Raji (cell line): ENCODE results near the gene OGDH.

Experiments
- POLR2A ChIP-seq: IDR thresholded peaks from 2 replicates; pipeline ENCODE4 v1.6.1; 2011; ENCODE audit warnings: low read depth, low read length, control low read depth; ENCODE audit not compliant: insufficient read depth

The OGDH gene

DNA sequence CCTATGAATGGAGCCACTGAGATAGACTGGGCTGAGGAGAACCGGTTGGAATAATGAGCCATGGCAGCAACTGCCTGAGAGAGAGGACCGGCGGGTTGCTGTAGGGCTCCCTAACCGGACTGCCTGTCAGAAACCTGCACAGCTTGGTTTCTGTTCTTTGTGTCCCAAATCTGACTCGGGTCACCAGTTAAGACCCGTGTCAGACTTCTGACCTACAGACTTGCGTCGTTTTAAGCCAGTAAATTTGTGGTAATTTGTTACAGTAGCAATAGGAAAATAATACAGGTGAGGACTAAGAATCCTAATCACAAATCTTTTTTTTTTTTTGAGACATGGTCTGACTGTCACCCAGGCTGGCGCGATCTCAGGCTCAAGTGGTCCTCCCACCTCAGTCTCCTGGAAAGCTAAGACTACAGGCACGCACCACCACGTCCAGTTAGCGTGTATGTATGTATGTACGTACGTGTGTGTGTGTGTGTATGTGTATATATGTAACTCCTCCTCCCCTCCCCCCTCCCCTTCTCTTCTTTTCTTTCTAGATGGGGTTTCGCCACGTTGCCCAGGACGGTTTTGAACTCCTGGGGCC, 32.0 kb upstream of the OGDH start:
- no peak for TF ChIP-seq POLR2A

DNA sequence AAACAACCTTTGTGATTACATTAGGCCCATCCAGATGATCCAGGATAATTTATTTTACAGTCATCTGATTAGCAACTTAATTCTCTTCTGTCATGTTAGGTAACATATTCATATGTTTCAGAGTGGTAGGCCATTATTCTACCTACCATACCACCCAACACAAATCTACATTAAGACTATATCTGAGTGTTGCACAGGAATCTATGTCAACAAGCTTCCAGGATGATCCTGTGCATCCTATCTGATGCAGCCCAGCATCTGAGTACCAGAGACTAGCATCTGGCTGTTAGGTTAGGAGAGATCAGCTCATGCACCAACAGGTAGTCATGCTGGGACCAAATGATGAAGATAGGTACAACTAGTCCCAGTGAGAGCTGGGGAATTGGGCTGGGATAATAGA, 31.4 kb upstream of the OGDH start:
- no peak for TF ChIP-seq POLR2A

DNA sequence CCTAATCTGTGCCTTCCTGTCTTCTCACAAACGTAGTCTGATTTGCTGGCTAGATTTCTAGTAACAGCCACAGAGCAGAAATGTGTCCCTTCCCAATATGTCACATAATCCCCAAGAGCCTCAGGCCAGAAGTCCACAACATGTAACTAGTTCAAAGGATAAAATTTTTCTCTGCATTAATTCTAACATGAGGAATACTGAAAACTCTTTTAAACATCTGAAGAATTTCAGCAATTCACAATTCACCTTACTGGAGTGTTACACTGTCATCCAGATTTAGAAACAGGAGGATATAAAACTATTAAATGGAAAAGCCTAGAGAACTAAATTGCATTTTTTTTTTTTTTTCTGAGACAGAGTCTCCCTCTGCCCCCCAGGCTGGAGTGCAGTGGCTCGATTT, 30.2 kb upstream of the OGDH start:
- no peak for TF ChIP-seq POLR2A

DNA sequence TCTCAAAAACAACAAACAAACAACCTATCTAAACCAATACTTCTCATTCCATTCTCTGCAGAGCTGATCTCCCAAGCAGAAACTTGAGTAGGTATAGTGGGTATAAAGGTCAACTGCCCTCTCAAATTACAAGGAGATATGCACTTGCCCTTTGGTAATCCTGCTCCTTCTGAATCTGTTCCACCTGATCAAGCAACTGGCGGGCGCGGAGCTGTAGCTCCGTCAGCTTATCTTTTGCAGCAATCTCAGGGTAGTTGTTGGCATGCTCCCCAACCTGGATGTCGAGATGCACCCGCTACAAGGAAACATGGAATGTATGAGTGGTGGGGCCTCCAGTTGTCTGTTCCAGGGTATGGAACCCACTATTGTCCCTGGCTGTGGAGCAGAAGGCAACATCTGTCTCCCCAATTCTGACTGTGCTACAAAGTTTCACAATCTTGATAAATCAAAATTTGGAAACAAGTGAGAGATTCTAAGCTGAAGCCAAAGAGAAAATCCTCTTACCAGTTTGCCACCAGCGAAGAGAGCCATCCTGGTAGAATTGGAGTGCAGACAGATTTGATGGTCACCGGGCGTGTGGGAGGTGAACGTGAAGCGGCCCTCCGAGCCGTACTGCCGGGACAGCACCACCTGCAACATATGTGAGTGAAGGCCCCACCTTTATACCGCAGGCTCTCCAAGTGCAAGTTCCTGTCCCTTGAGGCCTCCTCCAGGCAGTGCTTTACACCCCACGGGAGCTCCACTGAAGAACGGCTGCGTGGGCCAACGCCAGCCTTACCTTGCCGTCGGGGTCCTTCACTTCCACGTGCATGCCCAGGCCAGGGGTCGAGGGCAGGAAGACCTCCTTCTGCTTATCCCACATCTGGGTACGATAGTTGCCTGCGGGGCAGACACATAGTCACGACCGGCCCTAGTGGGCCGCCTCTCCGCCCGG, 25.2 kb upstream of the OGDH start:
- no peak for TF ChIP-seq POLR2A

DNA sequence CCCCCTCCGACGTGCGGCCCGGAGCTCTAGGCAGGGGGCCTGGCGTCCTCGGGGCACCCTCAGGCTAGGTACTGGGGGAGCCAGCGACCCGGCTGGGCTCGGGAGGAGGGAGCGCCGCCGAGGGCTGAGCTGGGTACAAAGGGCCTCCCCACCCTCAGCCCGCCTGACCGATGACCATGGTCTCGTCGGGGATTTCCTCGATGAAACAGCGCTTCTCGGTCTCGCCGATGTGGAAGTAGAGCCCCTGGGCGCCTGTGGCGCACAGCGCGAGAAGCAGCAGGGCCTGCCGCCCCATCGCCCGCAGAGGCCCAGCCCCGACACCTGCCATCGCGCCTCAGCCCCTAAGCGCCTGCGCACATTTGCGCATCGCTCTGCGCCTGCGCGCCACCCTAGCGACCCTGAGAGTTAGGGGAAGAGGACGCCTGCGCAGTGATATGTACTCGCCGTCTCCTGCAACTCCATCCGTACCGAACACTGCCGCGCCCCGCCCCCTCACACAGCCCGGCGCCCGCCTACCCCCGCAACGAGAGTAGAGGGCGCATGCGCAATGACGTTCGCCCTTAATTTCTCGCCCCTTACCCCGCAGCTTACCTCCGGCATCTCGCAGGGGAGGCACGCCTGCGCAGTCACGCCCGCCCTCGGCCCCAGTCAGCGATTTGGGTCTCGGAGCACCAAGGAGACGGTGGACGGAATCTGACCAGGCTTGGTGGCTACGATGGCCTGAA, 24.4 kb upstream of the OGDH start, which contains the start of gene TMED4:
TSS of gene TMED4 (minus strand) at position 353 of the 725 bp plus-strand sequence. CDS start at position 328, 25 bp downstream.
- TF ChIP-seq POLR2A = peak; percentile 95

DNA sequence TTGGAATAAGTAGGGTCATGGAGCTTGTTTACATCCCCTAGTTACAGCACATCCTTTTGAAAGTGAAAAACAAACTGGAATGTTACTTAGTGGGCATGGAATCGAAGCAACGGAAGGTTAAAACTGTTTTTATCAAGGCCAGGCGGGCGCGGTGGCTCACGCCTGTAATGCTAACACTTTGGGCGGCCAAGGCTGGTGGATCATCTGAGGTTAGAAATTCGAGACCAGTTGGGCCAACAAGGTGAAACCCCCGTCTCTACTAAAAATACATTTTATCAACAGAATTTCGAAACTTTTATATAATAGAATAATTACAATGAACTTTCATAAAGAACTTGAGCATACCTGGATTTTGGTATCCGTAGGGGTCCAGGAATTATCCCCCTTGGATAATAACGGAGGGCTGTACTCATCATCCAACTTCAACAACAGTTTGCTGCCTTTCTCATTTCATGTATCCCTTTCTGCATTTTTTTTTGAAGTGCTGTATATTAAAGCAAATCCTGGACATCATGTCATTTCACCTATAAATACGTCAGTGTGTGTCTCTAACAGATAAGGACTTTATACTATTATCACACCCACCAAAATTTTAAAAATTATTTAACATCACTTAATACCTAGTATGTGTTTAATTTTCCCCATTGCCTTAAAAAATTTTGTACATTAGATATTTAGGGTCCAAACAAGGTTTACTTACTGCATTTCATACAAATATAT, 23.1 kb upstream of the OGDH start:
- no peak for TF ChIP-seq POLR2A

DNA sequence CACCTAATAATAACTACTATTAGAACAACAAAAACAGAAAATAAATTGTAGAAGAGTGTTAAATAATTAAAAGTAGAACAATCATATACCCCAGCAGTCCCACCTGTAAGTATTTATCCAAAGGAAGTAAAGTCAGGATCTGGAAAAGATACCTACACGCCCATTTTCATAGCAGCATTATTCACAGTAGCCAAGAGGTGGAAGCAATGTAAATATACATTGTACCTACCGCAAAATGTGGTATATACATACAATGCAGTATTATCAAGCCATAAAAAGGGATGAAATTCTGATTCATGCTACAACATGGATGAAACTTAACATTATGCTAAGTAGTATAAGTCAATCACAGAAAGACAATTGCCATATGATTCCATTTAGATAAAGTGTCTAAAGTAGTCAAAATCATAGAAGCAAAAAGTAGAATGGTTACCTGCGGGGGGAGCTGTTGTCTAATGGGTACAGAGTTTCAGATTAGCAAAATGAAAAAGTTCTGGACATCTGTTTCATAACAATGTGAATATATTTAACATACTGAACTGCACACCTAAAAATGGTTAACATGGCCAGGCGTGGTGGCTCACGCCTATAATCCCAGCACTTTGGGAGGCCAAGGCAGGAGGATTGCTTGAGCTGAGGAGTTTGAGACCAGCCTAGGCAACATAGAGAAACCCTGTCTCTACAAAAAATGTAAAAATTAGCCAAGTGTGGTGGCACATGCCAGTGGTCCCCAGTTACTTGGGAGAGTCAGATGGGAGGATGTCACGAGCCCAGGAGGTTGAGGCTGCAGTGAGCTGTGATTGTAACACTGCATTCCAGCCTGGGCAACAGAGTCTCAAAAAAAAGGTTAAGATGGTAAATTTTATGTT, 18.4 kb upstream of the OGDH start:
- TF ChIP-seq POLR2A = no peak

DNA sequence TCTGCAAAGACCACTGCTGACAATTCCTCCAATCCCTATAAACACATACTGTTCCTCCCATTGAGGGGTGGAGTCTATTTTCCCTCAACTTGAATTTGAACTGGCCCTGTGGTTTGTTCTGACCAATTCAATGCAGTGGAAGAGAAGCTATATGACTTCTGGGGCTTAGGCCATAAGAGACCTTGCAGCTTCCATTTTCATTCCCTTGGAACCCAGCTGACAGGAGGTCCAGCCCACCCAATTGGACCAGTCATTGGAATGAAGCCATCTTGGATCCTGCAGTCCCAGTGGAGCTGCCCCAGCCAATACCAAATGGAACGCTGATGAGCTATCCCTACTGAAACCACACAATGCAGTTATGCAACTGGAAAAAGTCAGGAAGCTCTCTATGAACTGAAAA, 15.5 kb upstream of the OGDH start:
- no peak for TF ChIP-seq POLR2A

DNA sequence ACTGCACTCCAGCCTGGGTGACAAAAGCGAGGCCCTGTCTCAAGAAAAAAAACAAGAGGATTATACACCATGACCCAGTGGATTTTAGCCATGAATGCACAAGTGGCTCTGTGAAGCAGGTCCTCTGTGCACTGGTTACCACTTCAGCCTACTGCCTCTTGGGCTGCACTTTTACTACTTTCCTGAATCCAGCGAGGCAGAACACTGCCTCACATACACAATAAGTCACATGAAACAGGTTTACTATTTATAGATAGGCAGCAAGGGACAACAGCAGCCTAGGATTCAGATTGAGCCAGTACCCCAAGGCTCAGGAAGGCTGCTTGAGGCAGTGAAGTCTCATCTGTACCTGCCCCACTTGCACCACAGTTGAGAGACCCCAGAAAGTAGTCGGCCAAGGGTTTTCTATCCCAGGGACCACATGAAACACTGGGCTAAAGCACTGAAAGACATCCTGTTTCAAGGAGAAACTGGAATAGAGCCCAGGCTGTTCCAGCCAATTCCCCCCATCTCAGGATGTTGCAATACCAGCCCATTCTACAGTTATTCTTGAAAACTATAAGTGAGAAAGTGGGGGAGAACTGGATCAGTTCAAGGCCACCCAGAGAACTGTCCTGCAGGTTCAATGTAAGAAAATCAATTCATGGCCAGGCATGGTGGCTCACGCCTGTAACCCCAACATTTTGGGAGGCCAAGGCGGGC, 10.3 kb upstream of the OGDH start:
- no peak for TF ChIP-seq POLR2A

DNA sequence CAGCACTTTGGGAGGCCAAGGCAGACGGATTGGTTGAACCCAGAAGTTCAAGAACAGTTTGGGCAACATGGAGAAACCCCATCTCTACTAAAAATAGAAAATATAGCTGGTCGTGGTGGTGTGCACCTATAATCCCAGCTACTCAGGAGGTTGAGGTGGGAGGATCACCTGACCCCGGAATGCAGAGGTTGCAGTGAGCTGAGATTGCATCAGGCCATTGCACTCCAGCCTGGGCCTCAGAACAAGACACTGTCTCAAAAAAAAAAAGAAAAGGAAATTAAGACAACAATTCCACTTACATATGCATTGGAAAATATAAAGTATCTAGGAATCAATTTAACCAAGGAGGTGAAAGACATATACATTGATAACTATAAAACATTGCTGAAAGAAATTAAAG, 7.2 kb upstream of the OGDH start:
- TF ChIP-seq POLR2A = no peak

DNA sequence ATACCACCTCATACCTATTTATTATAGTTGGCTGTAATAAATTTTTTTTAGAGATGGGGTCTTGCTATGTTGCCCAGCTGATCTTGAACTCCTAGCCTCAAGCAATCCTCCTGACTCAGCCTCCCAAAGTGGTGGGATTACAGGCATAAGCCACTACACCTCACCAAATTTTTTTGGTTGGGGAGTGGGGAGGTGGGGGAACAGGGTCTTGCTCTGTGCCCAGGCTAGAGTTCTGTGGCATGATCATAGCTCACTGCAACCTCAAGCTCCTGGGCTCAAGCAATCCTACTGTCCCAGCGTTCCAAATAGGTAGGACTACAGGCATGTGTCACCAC, 3.9 kb upstream of the OGDH start:
- no peak for TF ChIP-seq POLR2A

DNA sequence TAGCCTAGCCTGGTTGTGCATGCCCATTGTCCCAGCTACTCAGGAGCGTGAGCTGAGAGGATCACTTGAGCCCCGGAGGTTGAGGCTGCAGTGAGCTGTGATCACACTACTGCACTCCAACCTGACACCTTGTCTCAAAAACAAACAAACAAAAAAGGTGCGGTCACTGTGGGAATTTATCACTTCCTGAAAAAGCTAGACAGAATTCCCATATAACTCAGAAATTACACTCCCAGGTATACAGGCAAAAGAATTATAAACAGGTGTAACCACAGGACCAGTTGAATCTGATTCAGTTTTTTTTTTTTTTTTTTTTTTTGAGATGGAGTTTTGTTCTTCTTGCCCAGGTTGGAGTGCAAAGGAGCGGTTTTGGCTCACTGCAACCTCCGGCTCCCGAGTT, 3.2 kb upstream of the OGDH start:
- TF ChIP-seq POLR2A = no peak

DNA sequence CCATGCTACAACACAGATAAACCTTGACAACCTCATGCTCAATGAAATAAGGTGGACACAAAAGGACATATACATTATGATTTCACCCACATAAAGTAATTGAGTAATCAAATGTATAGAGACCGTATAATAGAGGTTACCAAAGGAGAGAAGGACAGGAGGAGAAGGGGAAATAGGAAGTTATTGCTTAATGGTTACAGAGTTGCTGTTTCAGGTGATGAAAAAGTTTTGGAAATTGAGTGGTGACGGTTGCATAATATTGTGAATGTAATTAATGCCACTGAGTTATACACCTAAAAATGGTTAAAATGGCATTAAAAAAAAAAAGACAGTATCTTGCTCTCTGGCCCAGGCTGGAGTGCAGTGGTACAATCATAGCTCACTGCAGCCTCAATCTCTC, 1.5 kb upstream of the OGDH start:
- no peak for TF ChIP-seq POLR2A
